ENCODE measurements around the gene IDH3B. TPM values are rescaled to one million over a fixed set of nuclear protein-coding genes. Genes with fewer than 3 reads are reported as not detected.
A peak's percentile ranks its signal among the peaks of the same experiment; 100 is the strongest.

IDH3B gene
- total and polyA plus RNA-seq, 2 of the 13 experiments (the other 11 are each of a cell fraction or from before 2014, with no cell fraction given), result 215 to 254 TPM

DNA sequence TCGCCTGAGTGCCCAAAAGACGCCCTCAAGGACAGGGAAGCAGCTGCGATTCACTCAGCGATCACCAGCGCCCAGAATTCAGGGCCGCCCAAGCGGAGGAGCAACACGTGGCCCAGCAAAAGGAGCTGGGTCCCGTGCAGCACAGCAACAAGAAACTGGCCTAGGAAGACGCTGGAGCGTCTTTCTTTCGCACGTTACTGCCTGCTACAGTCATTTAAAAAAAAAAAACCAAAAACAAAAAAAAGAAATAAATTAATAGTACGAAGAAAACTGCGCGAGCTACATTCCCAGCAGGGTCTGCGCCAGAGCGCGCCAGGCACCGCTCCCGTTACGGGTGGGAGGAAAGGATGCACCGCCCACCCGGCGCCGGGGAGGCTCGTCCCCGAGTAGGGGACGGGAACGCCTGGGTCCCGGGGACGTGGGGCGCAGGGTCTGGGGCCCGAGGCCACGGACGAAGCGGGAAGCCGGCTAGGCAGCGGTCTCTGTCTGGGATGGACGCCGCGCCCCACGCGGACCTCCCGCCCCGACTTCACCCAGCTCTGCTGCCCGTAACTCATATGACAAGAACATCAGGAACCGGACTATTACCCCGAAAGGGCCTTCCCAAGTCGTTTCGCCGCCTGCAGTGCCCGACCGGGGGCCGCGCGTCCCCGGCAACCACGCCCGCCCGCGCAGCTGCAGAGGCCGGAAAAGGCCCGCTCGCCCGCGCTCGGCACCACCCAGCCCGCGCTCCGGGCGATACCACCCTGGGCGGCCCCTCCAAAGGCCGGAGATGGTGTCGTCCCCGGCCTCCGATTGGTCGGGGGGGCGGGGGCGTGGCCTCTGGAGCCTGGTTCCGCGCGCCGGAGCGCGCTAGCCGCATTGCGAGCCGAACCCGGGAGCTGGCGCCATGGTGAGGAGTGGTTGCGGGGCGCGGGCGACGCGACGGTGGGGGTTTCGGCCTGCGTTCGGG, 12.0 kb downstream of the IDH3B start, which contains the start of gene NOP56 (continued):
- TF ChIP-seq ZNF513 (CRISPR knock-in tag; conservative IDR thresholded peaks at IDR 0.05) (peak; percentile 69), ZNF337 (CRISPR knock-in tag; IDR thresholded peaks at IDR 0.05; ENCODE audit: borderline replicate concordance, low read depth) (peak; percentile 92), RORA (CRISPR knock-in tag; IDR thresholded peaks at IDR 0.05) (no peak), ZNF446 (CRISPR knock-in tag; IDR thresholded peaks at IDR 0.05) (peak; percentile 88; the same call in 1 of the 2 replicates), ELF3 (CRISPR knock-in tag; IDR thresholded peaks at IDR 0.05) (peak; percentile 90), EHMT2 (IDR thresholded peaks at IDR 0.05; ENCODE audit: borderline replicate concordance, low read depth, low read length) (no peak), ESRRA (CRISPR knock-in tag; IDR thresholded peaks at IDR 0.05; ENCODE audit: low read depth) (peak; percentile 73; the same call in 1 of the 2 replicates), ZNF275 (CRISPR knock-in tag; IDR thresholded peaks at IDR 0.05; ENCODE audit: borderline replicate concordance) (peak; percentile 99; the same call in 1 of the 2 replicates), ZNF20 (CRISPR knock-in tag; IDR thresholded peaks at IDR 0.05) (no peak; the same call in 1 of the 2 replicates), CTCF (CRISPR knock-in tag; IDR thresholded peaks at IDR 0.05) (no peak; the same call in 1 of the 2 replicates), RCOR2 (CRISPR knock-in tag; IDR thresholded peaks at IDR 0.05) (no peak), SNAI1 (CRISPR knock-in tag; IDR thresholded peaks at IDR 0.05; ENCODE audit: borderline replicate concordance) (peak; percentile 87; the same call in 1 of the 2 replicates), ZNF704 (CRISPR knock-in tag; IDR thresholded peaks at IDR 0.05; ENCODE audit: borderline replicate concordance) (no peak; the same call in 1 of the 2 replicates), GZF1 (CRISPR knock-in tag; IDR thresholded peaks at IDR 0.05) (peak; percentile 63; the same call in 1 of the 2 replicates), ZNF772 (CRISPR knock-in tag; IDR thresholded peaks at IDR 0.05) (peak; percentile 95), MIER3 (CRISPR knock-in tag; IDR thresholded peaks at IDR 0.05; ENCODE audit: borderline replicate concordance) (no peak)
- TF ChIP-seq, protein P1, sequence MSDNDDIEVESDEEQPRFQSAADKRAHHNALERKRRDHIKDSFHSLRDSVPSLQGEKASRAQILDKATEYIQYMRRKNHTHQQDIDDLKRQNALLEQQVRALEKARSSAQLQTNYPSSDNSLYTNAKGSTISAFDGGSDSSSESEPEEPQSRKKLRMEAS (IDR thresholded peaks at IDR 0.05), result peak; percentile 92
- TF ChIP-seq, protein P2, sequence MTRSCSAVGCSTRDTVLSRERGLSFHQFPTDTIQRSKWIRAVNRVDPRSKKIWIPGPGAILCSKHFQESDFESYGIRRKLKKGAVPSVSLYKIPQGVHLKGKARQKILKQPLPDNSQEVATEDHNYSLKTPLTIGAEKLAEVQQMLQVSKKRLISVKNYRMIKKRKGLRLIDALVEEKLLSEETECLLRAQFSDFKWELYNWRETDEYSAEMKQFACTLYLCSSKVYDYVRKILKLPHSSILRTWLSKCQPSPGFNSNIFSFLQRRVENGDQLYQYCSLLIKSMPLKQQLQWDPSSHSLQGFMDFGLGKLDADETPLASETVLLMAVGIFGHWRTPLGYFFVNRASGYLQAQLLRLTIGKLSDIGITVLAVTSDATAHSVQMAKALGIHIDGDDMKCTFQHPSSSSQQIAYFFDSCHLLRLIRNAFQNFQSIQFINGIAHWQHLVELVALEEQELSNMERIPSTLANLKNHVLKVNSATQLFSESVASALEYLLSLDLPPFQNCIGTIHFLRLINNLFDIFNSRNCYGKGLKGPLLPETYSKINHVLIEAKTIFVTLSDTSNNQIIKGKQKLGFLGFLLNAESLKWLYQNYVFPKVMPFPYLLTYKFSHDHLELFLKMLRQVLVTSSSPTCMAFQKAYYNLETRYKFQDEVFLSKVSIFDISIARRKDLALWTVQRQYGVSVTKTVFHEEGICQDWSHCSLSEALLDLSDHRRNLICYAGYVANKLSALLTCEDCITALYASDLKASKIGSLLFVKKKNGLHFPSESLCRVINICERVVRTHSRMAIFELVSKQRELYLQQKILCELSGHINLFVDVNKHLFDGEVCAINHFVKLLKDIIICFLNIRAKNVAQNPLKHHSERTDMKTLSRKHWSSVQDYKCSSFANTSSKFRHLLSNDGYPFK (CRISPR knock-in tag; IDR thresholded peaks at IDR 0.05; ENCODE audit: borderline replicate concordance), result peak; percentile 54; the same call in 1 of the 2 replicates

Data from HepG2 (cell line).